ENCODE results near the gene KIRREL2. TPM values are rescaled to one million over a fixed set of nuclear protein-coding genes. Genes with fewer than 3 reads are reported as not detected.
"Not testable (repeated sequence)": the region's sequence is repeated elsewhere in the genome, so short reads cannot be mapped to it uniquely, and the experiment has no call there.

The KIRREL2 gene
- total RNA-seq, 1 donor from 2014 or later = not detected

- no peak for ATAC-seq (ENCODE audit: poor library complexity)
- intact Hi-C loops (cut with DNase I) = no loop called here
Measured at GRCh38 chr19:35889370-35890112, 32.8 kb downstream of the KIRREL2 start.

DNA sequence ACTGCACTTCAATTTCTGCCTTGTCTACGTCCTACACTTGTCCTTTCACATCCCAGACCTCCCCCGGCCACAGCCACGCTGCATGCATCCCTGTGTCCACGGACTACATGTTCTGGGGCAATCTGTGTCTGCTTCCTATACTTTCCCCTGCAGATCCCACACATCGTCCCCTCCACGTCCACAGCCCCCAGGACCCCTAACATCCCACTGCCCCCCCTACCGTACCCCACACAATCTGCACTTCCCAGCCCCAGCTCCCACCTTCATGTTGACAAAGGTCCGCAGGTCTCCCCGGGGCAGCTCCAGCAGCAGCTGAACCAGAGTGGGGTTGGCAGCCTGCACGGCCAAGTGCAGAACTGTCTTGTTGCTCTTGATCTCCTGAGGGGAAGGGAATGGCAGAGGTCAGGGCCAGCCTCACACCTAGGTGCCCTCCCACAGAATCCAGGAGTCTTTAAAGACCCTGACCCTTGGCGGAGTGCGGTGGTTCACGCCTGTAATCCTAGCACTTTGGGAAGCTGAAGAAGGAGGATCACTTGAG lies 33.5 kb downstream of the KIRREL2 start:
- no peak for ATAC-seq (ENCODE audit: poor library complexity)
- intact Hi-C loops (cut with DNase I) = no loop called here
- no peak for DNase-seq

More at GRCh38 chr19:35889370-35890112, 32.8 kb downstream of the KIRREL2 start:
- no peak for DNase-seq

DNA sequence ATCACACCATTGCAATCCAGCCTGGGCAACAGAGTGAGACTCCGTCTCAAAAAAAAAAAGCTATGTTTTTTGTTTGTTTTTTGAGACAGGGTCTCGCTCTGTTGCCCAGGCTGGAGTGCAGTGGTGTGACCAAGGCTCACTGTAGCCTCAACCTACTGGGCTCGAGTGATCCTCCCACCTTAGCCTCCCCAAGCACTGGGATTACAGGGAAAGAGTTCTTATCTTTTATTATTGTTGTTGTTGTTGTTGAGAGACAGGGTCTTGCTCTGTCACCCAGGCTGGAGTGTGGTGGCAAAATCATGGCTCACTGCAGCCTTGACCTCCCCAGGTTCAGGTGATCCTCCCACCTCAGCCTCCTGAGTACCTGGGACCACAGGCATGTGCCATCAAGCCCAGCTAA lies 35.1 kb downstream of the KIRREL2 start:
- DNase-seq; intact Hi-C loops (cut with DNase I); ATAC-seq (ENCODE audit: poor library complexity): not testable (repeated sequence)

DNA sequence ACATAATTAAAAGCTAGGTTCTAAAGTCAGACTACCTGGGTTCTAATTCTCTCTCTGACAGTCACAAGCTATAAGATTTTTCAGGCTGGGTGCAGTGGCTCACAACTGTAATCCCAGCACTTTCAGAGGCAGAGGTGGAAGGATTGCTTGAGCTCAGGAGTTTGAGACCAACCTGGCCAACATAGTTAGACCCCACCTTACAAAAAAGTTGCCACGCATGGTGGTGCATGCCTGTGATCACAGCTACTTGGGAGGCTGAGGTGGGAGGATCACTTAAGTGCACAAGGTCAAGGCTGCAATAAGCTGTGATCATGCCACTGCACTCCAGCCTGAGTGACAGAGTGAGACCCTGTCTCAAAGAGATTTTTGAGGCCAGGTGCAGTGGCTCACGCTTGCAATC lies 37.6 kb downstream of the KIRREL2 start:
- no peak for DNase-seq
- intact Hi-C loops (cut with DNase I) = no loop called here
- ATAC-seq (ENCODE audit: poor library complexity) = no peak

GRCh38 chr19:35895911-35896642 lies 39.4 kb downstream of the KIRREL2 start:
- intact Hi-C loops (cut with DNase I) = no loop called here
- ATAC-seq (ENCODE audit: poor library complexity) (no peak), DNase-seq (no peak)

DNA sequence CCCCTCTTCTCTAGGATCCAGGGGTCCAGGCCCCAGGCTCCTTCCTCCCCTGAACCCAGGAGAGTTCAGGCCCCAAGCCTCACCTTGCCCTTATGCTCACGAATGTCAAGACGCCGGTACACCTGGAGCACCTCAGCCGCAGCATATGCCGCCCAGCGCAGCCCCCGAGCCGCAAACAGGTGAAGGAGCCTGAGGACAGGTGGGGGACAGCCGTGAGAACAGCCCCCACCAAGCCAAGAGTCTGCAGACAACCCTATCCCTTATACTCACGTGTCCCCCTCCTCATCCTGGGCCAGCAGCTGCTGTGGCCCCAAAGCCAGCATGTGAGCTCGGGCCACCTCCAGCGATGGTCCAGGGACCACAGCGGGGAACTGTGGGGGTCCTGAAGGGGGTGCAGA lies 39.9 kb downstream of the KIRREL2 start:
- no peak for DNase-seq
- intact Hi-C loops (cut with DNase I) = no loop called here
- no peak for ATAC-seq (ENCODE audit: poor library complexity)

DNA sequence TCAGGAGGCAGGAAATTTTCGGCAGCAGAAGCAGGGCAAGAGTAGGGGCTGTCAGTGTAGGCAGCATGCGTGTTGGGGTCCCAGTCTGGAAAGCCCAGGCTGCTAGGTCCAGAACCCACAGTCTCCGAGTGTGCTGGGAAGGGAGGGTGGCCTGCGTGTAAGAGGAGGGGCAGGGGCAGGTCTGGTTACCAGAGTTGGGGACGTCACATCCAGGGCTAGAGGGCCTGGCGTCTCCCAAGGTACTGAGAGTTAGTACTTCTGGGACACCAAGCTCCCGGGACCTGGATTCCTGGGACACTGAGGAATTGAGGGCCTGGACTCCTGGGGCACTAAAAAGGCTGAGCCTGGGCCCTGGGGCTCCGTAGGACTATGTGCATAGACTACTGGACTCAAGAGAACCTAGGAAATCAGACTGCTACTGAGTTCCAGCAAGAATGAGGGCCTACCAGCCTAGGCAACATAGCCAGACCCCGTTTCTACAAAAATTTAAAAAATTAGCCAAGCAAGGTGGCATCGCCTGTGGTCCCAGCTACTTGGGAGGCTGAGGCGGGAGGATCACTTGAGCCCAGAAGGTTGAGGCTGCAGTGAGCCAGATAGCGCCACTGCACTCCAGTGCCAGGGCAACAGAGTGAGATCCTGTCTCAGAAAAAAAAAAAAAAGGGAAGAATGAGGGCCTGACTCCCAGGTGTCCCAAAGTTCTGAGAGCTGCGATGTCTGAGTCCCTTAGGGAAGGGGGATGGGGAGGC lies 41.2 kb downstream of the KIRREL2 start:
- DNase-seq = no peak
- ATAC-seq (ENCODE audit: poor library complexity) = no peak
- intact Hi-C loops (cut with DNase I) = no loop called here

DNA sequence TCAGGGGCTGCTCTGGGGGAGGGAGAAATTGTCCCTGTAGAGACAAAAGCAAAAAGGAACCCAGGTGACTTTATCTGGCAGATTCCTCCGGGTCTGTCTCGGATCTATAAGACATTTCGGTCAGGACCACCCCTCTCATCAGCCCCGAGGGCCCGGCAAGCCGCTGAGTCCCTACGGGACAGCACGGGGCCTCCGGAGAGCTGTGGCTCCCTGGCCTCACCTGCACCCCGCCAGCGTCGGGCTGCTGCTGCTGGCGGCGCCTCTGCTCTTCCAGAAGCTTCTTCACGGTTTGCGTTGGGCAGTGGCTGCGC lies 41.7 kb downstream of the KIRREL2 start:
- intact Hi-C loops (cut with DNase I) = no loop called here
- DNase-seq = no peak
- peak; percentile 2 for ATAC-seq (ENCODE audit: poor library complexity)

- ATAC-seq (ENCODE audit: poor library complexity) (peak; percentile 92), DNase-seq (peak; percentile 90)
- intact Hi-C loops (cut with DNase I) = no loop called here
Measured at GRCh38 chr19:35899547-35900214, 43.0 kb downstream of the KIRREL2 start.

DNA sequence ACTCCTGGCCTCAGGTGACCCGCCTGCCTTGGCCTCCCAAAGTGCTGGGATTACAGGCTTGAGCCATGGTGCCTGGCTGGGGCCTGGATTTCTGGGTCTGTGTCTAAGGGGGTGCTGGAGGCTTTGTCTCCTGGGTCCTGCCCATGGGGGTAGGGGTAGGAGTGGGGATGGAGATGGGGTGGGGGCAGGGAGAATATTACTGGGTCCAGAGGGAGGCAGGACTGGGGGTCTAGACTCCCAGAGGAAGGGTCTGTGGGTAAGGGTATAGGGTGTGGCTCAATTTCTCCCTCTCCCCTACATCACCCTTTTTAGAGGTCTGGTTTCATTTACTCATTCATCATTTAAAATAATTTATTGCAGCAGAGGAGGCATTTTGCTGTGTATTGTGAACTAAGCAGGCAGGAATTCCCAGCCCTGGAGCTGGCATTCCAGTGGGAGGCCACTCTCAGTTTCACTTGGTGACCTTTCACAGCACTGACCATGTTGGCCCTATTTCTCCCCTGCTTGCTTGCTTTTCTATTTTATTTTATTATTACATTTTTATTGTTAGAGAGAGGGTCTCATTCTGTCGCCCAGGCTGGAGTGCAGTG lies 44.4 kb downstream of the KIRREL2 start:
- DNase-seq (no peak), ATAC-seq (ENCODE audit: poor library complexity) (no peak)
- intact Hi-C loops (cut with DNase I) = no loop called here

DNA sequence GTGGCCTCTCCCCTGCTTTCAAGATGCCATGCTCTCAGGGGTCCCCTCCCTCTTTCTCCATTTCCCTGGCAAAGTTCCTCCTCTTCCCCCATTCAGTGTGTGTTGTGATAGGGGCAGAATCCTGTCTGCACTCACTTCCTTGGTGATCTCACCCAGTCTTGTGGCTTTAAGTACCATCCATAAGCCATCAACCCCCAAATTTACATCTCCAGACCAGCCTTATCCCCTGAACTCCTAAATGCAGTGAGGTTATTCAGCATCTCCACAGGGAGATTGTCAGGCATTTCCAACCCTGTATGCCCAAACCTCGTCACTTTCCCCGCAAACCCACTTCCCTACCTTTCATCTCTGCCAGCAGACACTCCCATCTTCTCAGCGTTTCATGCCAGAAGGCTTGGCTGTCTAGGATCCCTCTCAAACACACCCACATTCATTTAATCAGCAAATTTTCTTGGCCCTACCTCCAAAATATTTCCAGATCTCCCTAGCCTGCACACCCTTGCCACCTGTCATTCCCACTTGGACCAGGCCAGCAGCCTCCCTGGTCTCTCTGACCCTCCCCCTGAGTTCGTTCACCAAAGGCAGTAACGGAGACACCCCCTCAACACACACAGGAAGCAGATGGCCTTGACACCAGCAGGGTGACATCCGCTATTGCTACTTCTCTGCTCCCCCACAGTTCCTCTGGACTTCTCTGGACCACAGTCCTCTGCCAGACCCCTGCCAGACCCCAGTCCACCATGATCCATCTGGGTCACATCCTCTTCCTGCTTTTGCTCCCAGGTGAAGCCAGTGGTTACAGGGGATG lies 45.3 kb downstream of the KIRREL2 start, which contains the start of gene HCST:
TSS of gene HCST (plus strand) at position 676 of the 808 bp plus-strand sequence. CDS start at position 741, 65 bp downstream.
- no peak for DNase-seq
- intact Hi-C loops (cut with DNase I) = no loop called here
- ATAC-seq (ENCODE audit: poor library complexity) = no peak

GRCh38 chr19:35902870-35903475 lies 46.3 kb downstream of the KIRREL2 start:
- DNase-seq (no peak), ATAC-seq (ENCODE audit: poor library complexity) (no peak)
- intact Hi-C loops (cut with DNase I) = no loop called here

DNA sequence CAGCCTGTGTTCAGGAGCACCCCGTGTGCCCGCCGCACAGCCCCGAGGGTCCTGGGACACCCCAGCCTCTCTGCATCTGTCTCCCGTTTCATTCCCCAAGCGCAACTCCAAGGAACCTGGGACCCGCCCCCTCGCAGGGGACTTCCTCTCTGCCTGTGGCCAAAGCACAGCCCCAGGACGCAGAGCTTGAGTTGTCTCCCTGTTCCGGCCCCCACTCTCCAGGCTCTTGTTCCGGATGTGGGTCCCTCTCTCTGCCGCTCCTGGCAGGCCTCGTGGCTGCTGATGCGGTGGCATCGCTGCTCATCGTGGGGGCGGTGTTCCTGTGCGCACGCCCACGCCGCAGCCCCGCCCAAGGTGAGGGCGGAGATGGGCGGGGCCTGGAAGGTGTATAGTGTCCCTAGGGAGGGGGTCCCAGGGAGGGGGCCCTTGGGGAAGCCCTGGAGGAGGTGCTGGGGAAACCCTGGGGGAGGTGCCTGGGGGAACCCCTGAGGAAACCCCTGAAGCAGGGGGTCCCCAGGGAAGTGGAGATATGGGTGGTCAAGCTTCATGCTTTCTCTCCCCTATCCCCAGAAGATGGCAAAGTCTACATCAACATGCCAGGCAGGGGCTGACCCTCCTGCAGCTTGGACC lies 47.0 kb downstream of the KIRREL2 start:
- peak; percentile 2 for ATAC-seq (ENCODE audit: poor library complexity)
- intact Hi-C loops (cut with DNase I) = no loop called here
- peak; percentile 84 for DNase-seq

GRCh38 chr19:35904311-35905068 lies 47.8 kb downstream of the KIRREL2 start:
- intact Hi-C loops (cut with DNase I) = no loop called here
- ATAC-seq (ENCODE audit: poor library complexity) = no peak
- no peak for DNase-seq

DNA sequence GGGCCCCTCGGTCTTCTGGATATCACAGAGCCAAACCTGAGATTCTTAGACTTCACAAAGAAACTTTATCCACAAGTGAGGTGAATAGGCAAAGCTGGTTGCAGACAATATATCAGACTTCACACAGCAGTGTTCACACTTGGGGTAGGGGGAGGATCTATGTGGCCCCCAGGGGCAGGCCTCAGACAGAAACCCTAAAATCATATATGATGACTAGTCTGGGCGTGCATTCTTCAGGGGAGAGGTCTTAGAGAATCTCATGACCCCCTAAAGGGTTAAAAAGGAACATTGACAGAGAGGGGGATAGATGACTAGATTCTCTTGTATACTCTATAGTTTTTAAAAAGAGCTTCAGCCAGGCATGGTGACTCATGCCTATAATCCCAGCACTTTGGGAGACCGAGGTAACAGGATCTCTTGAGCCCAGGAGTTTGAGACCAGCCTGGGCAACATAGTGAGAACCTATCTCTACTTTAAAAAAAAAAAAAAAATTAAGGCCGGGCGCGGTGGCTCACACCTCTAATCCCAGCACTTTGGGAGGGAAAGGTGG lies 48.5 kb downstream of the KIRREL2 start:
- intact Hi-C loops (cut with DNase I) = no loop called here

DNA sequence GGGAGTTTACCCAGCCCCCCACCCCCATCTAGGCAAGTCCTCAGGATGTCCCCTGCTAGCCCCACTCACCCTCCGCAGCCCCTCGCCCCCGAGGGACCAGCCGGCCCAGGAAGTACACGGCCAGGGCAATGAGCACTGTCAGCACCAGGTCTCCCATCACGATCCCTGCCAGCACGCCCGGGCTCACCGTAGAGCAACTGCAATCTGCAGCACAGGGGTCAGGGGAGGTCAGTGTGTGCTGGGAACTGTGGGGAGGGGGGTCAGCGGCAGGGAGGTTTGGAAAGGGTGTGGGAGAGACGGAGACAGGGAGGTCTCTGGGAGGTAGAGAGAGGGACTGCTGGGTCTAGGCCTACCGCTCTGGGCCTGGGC lies 50.6 kb downstream of the KIRREL2 start:
- intact Hi-C loops (cut with DNase I) = no loop called here
- no peak for ATAC-seq (ENCODE audit: poor library complexity)
- DNase-seq = no peak

More for the DNA sequence above, 48.5 kb downstream of the KIRREL2 start:
- ATAC-seq (ENCODE audit: poor library complexity) = no peak
- DNase-seq = no peak

Measured in Right ventricle myocardium superior (tissue), 1 donor.